Dendritic cell treated with granulocyte-macrophage colony-stimulating factor and Interleukin-4, amounts not matched to agents 40 ng/mL and 50 ng/mL, for 4 days (primary cell): ENCODE results near the gene MB.

Source experiments
- H3K27ac Mint-ChIP-seq: one replicate; pipeline ENCODE4 v1.8.0; 2022; ENCODE audit warnings: mild to moderate bottlenecking, mixed read lengths
- H3K27me3 Mint-ChIP-seq: one replicate; pipeline ENCODE4 v1.8.0; 2022; ENCODE audit warnings: mild to moderate bottlenecking, mixed read lengths
- H3K36me3 Mint-ChIP-seq: one replicate; pipeline ENCODE4 v1.8.0; 2022; ENCODE audit warnings: low read depth, mixed read lengths
- H3K4me1 Mint-ChIP-seq: one replicate; pipeline ENCODE4 v1.8.0; 2022; ENCODE audit warnings: low read depth, mixed read lengths
- H3K4me3 Mint-ChIP-seq: one replicate; pipeline ENCODE4 v1.8.0; 2022; ENCODE audit warnings: mild to moderate bottlenecking, moderate library complexity, mixed read lengths
- H3K9me3 Mint-ChIP-seq: one replicate; pipeline ENCODE4 v1.8.0; 2022; ENCODE audit warnings: mixed read lengths
- intact Hi-C: fragments of 100-400 bp; cut with micrococcal nuclease; formaldehyde crosslinking; loops from one replicate; pipeline ENCODE4 v1.15.0; 2022

Gene MB

GRCh38 chr22:35618427-35619223 is 1.5 kb upstream of the MB start:
- Mint-ChIP-seq H3K27me3 (peaks cover 15% of the 10 kb centered on the region), H3K4me1 (peaks cover 29% of the 10 kb centered on the region), H3K4me3 (no peak overlapping the region), H3K36me3 (no peaks in the 10 kb centered on the region), H3K9me3 (no peaks in the 10 kb centered on the region), H3K27ac (no peak overlapping the region)
- intact Hi-C loops: no loop called here

GRCh38 chr22:35616043-35616442 is 1.1 kb downstream of the MB start:
- intact Hi-C loops: no loop called here
- H3K4me1 Mint-ChIP-seq: peaks cover 34% of the 10 kb centered on the region
- H3K9me3 Mint-ChIP-seq: no peaks in the 10 kb centered on the region
- H3K27ac Mint-ChIP-seq: no peak overlapping the region
- no peak overlapping the region for H3K4me3 Mint-ChIP-seq
- H3K36me3 Mint-ChIP-seq: no peaks in the 10 kb centered on the region
- peaks cover 15% of the 10 kb centered on the region for H3K27me3 Mint-ChIP-seq

- H3K27ac Mint-ChIP-seq: no peak overlapping the region
- intact Hi-C loops: no loop called here
- peaks cover 21% of the 10 kb centered on the region for H3K27me3 Mint-ChIP-seq
- H3K4me1 Mint-ChIP-seq: peaks cover 36% of the 10 kb centered on the region
- H3K9me3 Mint-ChIP-seq: no peaks in the 10 kb centered on the region
- no peak overlapping the region for H3K4me3 Mint-ChIP-seq
- no peaks in the 10 kb centered on the region for H3K36me3 Mint-ChIP-seq
Observed at GRCh38 chr22:35615156-35615555, 2.0 kb downstream of the MB start.

GRCh38 chr22:35614404-35614803 is 2.7 kb downstream of the MB start:
- intact Hi-C loops: no loop called here
- no peaks in the 10 kb centered on the region for H3K36me3 Mint-ChIP-seq
- H3K4me1 Mint-ChIP-seq: peaks cover 39% of the 10 kb centered on the region
- peaks cover 26% of the 10 kb centered on the region for H3K27me3 Mint-ChIP-seq
- H3K9me3 Mint-ChIP-seq: no peaks in the 10 kb centered on the region
- no peak overlapping the region for H3K27ac Mint-ChIP-seq
- H3K4me3 Mint-ChIP-seq: no peak overlapping the region

DNA sequence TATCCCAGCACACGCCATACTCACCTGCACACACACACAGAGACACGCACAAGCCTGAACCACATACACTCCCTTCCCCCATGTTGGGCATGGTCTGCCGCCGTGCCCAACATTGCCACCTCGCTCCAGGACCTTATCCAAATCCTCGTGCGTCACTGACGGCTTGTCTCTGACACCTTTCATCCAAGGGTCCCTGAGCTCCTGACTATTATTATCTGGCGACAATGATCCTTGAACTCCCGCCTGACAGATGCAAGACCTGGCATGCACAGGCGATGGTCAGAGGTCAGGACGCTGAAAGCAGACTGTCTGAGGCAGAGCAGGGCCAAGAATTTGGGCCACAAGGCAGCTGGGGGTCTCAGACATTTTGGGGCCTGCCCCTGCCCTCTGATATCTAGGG is 4.2 kb downstream of the MB start:
- Mint-ChIP-seq H3K27ac (no peak overlapping the region), H3K9me3 (no peaks in the 10 kb centered on the region), H3K4me1 (peaks cover 54% of the 10 kb centered on the region), H3K27me3 (peaks cover 39% of the 10 kb centered on the region), H3K36me3 (no peaks in the 10 kb centered on the region), H3K4me3 (no peak overlapping the region)
- intact Hi-C loops: no loop called here

DNA sequence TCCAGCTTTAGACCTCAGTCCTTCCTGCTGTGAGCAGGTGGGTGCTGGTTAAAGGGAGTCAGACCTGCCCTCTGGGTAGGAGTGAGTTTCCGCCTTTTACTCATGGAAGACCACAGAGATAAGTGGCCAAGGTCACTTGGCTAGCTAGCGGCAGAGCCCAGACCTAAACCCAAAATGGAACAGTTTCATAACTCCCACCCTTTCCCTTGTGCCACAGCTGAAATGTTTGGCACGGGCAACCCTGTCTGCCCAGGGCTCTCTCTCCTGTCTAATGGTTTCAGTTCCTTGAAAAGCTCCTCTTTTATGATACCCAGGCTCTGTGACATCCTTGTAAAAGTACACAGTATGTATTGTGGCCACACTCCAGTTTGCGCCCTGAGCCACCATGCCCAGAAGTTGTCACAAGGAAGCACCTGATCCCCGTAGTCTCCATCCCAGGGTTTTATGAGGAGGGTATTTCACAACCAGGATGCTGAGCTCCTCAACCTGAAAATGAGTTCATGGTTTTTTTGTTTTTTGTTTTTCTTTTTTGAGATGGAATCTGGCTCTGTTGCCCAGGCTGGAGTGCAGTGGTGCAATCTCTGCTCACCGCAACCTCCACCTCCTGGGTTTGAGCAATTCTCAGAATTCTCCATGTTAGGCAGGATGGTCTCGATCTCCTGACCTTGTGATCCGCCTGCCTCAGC is 5.1 kb downstream of the MB start:
- Mint-ChIP-seq H3K36me3 (no peaks in the 10 kb centered on the region), H3K27me3 (peaks cover 39% of the 10 kb centered on the region), H3K4me1 (peaks cover 63% of the 10 kb centered on the region), H3K9me3 (no peaks in the 10 kb centered on the region), H3K4me3 (peak overlapping the region; percentile 39), H3K27ac (peak overlapping the region; percentile 75)
- intact Hi-C loops: no loop called here

- Mint-ChIP-seq H3K4me3 (peak overlapping the region; percentile 39), H3K4me1 (peaks cover 63% of the 10 kb centered on the region), H3K9me3 (no peaks in the 10 kb centered on the region), H3K36me3 (no peaks in the 10 kb centered on the region), H3K27me3 (peaks cover 42% of the 10 kb centered on the region), H3K27ac (peak overlapping the region; percentile 75)
- intact Hi-C loops: no loop called here
Observed at GRCh38 chr22:35611200-35611890, 5.8 kb downstream of the MB start.

GRCh38 chr22:35610741-35611140 is 6.4 kb downstream of the MB start:
- intact Hi-C loops: no loop called here
- Mint-ChIP-seq H3K9me3 (no peaks in the 10 kb centered on the region), H3K27ac (no peak overlapping the region), H3K36me3 (no peaks in the 10 kb centered on the region), H3K4me3 (no peak overlapping the region), H3K4me1 (peaks cover 65% of the 10 kb centered on the region), H3K27me3 (peaks cover 41% of the 10 kb centered on the region)

- Mint-ChIP-seq H3K9me3 (no peaks in the 10 kb centered on the region), H3K4me1 (peaks cover 57% of the 10 kb centered on the region), H3K4me3 (no peak overlapping the region), H3K36me3 (no peaks in the 10 kb centered on the region), H3K27me3 (peaks cover 34% of the 10 kb centered on the region), H3K27ac (no peak overlapping the region)
- intact Hi-C loops: no loop called here
Observed at GRCh38 chr22:35609761-35610160, 7.4 kb downstream of the MB start.

- Mint-ChIP-seq H3K9me3 (no peaks in the 10 kb centered on the region), H3K27ac (no peak overlapping the region), H3K4me1 (peaks cover 57% of the 10 kb centered on the region), H3K4me3 (no peak overlapping the region), H3K27me3 (peaks cover 33% of the 10 kb centered on the region), H3K36me3 (no peaks in the 10 kb centered on the region)
- intact Hi-C loops: no loop called here
Observed at GRCh38 chr22:35609261-35609660, 7.9 kb downstream of the MB start.

GRCh38 chr22:35608088-35608487 is 9.0 kb downstream of the MB start:
- Mint-ChIP-seq H3K9me3 (no peaks in the 10 kb centered on the region), H3K27ac (no peak overlapping the region), H3K4me1 (peaks cover 57% of the 10 kb centered on the region), H3K36me3 (no peaks in the 10 kb centered on the region), H3K27me3 (peaks cover 33% of the 10 kb centered on the region), H3K4me3 (no peak overlapping the region)
- intact Hi-C loops: no loop called here

DNA sequence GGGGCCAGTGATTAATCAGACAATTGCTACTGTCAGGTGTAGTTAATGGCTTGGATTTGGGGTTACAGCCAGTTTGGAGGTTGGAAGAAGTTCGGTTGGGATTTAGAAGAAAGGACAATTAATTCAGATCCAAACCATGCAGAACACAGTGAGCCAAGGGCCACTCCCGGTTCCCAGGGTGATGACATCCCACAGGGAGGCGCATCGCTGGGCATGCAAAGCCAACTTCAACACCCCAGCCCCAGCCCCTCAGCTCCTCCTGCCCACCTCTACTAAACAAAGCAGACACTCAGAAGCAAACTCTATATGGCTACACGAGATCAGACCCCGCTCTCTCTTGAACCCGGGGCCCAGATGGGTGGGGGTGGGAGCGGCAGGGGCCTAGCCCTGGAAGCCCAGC is 10.2 kb downstream of the MB start:
- Mint-ChIP-seq H3K27ac (no peak overlapping the region), H3K4me3 (no peak overlapping the region), H3K36me3 (no peaks in the 10 kb centered on the region), H3K27me3 (peaks cover 33% of the 10 kb centered on the region), H3K4me1 (peaks cover 45% of the 10 kb centered on the region), H3K9me3 (no peaks in the 10 kb centered on the region)
- intact Hi-C loops: no loop called here

GRCh38 chr22:35605851-35606481 is 11.2 kb downstream of the MB start:
- Mint-ChIP-seq H3K27me3 (peaks cover 33% of the 10 kb centered on the region), H3K9me3 (no peaks in the 10 kb centered on the region), H3K36me3 (no peaks in the 10 kb centered on the region), H3K4me1 (peaks cover 38% of the 10 kb centered on the region), H3K4me3 (no peak overlapping the region), H3K27ac (no peak overlapping the region)
- intact Hi-C loops: no loop called here

DNA sequence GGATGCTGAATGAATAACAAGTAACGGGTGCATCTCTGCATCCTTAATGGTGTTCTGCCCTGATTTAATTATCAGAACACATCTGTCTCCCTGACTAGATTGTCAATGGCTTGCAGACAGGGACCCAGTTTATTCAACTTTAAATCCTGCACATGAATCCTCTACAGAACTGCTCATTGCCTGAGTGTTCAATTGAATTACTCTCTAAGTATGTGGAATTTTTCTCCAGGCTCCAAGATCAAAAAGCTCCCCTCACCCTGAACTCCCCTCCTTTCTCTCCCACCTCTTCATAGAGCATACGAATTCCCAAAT is 11.8 kb downstream of the MB start:
- intact Hi-C loops: no loop called here
- peaks cover 26% of the 10 kb centered on the region for H3K27me3 Mint-ChIP-seq
- no peak overlapping the region for H3K27ac Mint-ChIP-seq
- no peak overlapping the region for H3K4me3 Mint-ChIP-seq
- no peaks in the 10 kb centered on the region for H3K36me3 Mint-ChIP-seq
- H3K4me1 Mint-ChIP-seq: peaks cover 38% of the 10 kb centered on the region
- H3K9me3 Mint-ChIP-seq: no peaks in the 10 kb centered on the region
